NOMO-1 (cell line): ENCODE measurements around the gene NLGN2.

ENCODE experiments used
- DNase-seq, 2 experiments: peaks; one replicate each; lab custom pipeline; 2025; ENCODE audit not compliant: unreplicated experiment in 2 of 2; lab: John Stamatoyannopoulos, UW

The NLGN2 gene

GRCh38 chr17:7411427-7411750 lies 3.7 kb downstream of the NLGN2 start:
- no peak for DNase-seq

GRCh38 chr17:7413346-7413985 lies 5.8 kb downstream of the NLGN2 start:
- no peak for DNase-seq

GRCh38 chr17:7414837-7415236 lies 7.2 kb downstream of the NLGN2 start:
- no peak for DNase-seq

GRCh38 chr17:7415784-7416183 lies 8.1 kb downstream of the NLGN2 start:
- no peak for DNase-seq

GRCh38 chr17:7416323-7416722 lies 8.7 kb downstream of the NLGN2 start:
- DNase-seq = no peak

- no peak for DNase-seq
Observed at GRCh38 chr17:7417056-7417655, 9.5 kb downstream of the NLGN2 start.

- DNase-seq = no peak
Observed at GRCh38 chr17:7418472-7419152, 11.0 kb downstream of the NLGN2 start.

- no peak for DNase-seq
Observed at GRCh38 chr17:7419819-7420610, 12.4 kb downstream of the NLGN2 start, which contains the start of gene SPEM1. SPEM1 (plus strand) TSS chr17:7420324; CDS start chr17:7420385, 61 bp downstream.

- DNase-seq = no peak
Observed at GRCh38 chr17:7421186-7421585, 13.5 kb downstream of the NLGN2 start.

GRCh38 chr17:7423679-7424078 lies 16.0 kb downstream of the NLGN2 start:
- DNase-seq = no peak

- no peak for DNase-seq
Observed at GRCh38 chr17:7425316-7425715, 17.7 kb downstream of the NLGN2 start, which contains the start of gene SPEM2. SPEM2 (plus strand) TSS chr17:7425616; CDS start chr17:7425689, 73 bp downstream.

GRCh38 chr17:7425756-7426155 lies 18.1 kb downstream of the NLGN2 start:
- no peak for DNase-seq

GRCh38 chr17:7426203-7426863 lies 18.7 kb downstream of the NLGN2 start:
- no peak for DNase-seq

GRCh38 chr17:7426896-7427489 lies 19.3 kb downstream of the NLGN2 start:
- no peak for DNase-seq

GRCh38 chr17:7427549-7427948 lies 19.9 kb downstream of the NLGN2 start:
- no peak for DNase-seq

GRCh38 chr17:7428557-7428956 lies 20.9 kb downstream of the NLGN2 start, which contains the start of gene SPEM3:
SPEM3 (plus strand) TSS chr17:7428857; CDS start chr17:7428903, 46 bp downstream.
- no peak for DNase-seq

GRCh38 chr17:7429722-7430121 lies 22.1 kb downstream of the NLGN2 start:
- no peak for DNase-seq

GRCh38 chr17:7431231-7431630 lies 23.6 kb downstream of the NLGN2 start:
- DNase-seq = no peak

GRCh38 chr17:7432296-7432695 lies 24.7 kb downstream of the NLGN2 start:
- DNase-seq = no peak
